ENCODE data around the gene EPOP.

Gene EPOP

GRCh38 chr17:38713456-38714075 is 38.8 kb upstream of the EPOP start:
- no peaks in the 10 kb centered on the region for H4K20me1 ChIP-seq (ENCODE audit: insufficient read depth)
- H3K79me2 ChIP-seq (ENCODE audit: insufficient read depth, low read depth) = 0 out of 2 replicates have a peak, but pooled peaks cover 8% of the 10 kb centered on the region
- no peaks in the 10 kb centered on the region for H3K4me1 ChIP-seq (ENCODE audit: low read depth, poor library complexity, severe bottlenecking)
- H3K36me3 ChIP-seq (ENCODE audit: insufficient read depth) = no peaks in the 10 kb centered on the region
- no peak overlapping the region for H3K4me3 ChIP-seq (IDR thresholded peaks at IDR 0.05; ENCODE audit: insufficient read depth, low read depth, low read length)
- TF ChIP-seq CTCF (conservative IDR thresholded peaks at IDR 0.05; ENCODE audit: low read depth, low read length) = no peak
- H2AFZ ChIP-seq (ENCODE audit: low read depth) = no peak overlapping the region
- H3K9ac ChIP-seq = no peak overlapping the region
- no peak overlapping the region for H3K27ac ChIP-seq
- no peak overlapping the region for H3K4me2 ChIP-seq
- no peaks in the 10 kb centered on the region for H3K27me3 ChIP-seq (ENCODE audit: insufficient read depth, low read depth)

- peaks cover 13% of the 10 kb centered on the region; the same call in 1 of the 2 replicates for H3K79me2 ChIP-seq (ENCODE audit: insufficient read depth, low read depth)
- H3K27ac ChIP-seq = no peak overlapping the region
- H3K36me3 ChIP-seq (ENCODE audit: insufficient read depth) = no peaks in the 10 kb centered on the region; the same call in 1 of the 2 replicates
- H3K9ac ChIP-seq = no peak overlapping the region
- H3K4me3 ChIP-seq (IDR thresholded peaks at IDR 0.05; ENCODE audit: insufficient read depth, low read depth, low read length) = no peak overlapping the region
- no peaks in the 10 kb centered on the region for H4K20me1 ChIP-seq (ENCODE audit: insufficient read depth)
- H3K4me2 ChIP-seq = no peak overlapping the region
- TF ChIP-seq CTCF (conservative IDR thresholded peaks at IDR 0.05; ENCODE audit: low read depth, low read length) = no peak
- H3K4me1 ChIP-seq (ENCODE audit: low read depth, poor library complexity, severe bottlenecking) = no peaks in the 10 kb centered on the region
- H3K27me3 ChIP-seq (ENCODE audit: insufficient read depth, low read depth) = no peaks in the 10 kb centered on the region
- H2AFZ ChIP-seq (ENCODE audit: low read depth) = no peak overlapping the region
Measured at GRCh38 chr17:38712593-38712992, 37.8 kb upstream of the EPOP start.

GRCh38 chr17:38711792-38712571 is 37.2 kb upstream of the EPOP start:
- H3K36me3 ChIP-seq (ENCODE audit: insufficient read depth) = no peaks in the 10 kb centered on the region; the same call in 1 of the 2 replicates
- H3K9ac ChIP-seq = no peak overlapping the region
- no peaks in the 10 kb centered on the region for H3K27me3 ChIP-seq (ENCODE audit: insufficient read depth, low read depth)
- no peak for TF ChIP-seq CTCF (conservative IDR thresholded peaks at IDR 0.05; ENCODE audit: low read depth, low read length)
- H3K27ac ChIP-seq = no peak overlapping the region
- H3K4me1 ChIP-seq (ENCODE audit: low read depth, poor library complexity, severe bottlenecking) = peaks cover 4% of the 10 kb centered on the region
- no peak overlapping the region for H3K4me3 ChIP-seq (IDR thresholded peaks at IDR 0.05; ENCODE audit: insufficient read depth, low read depth, low read length)
- peaks cover 19% of the 10 kb centered on the region; the same call in 1 of the 2 replicates for H3K79me2 ChIP-seq (ENCODE audit: insufficient read depth, low read depth)
- H3K4me2 ChIP-seq = no peak overlapping the region
- no peak overlapping the region for H2AFZ ChIP-seq (ENCODE audit: low read depth)
- H4K20me1 ChIP-seq (ENCODE audit: insufficient read depth) = no peaks in the 10 kb centered on the region

GRCh38 chr17:38710985-38711384 is 36.2 kb upstream of the EPOP start:
- Histone ChIP-seq H4K20me1 (ENCODE audit: insufficient read depth) (no peaks in the 10 kb centered on the region), H2AFZ (ENCODE audit: low read depth) (no peak overlapping the region), H3K36me3 (ENCODE audit: insufficient read depth) (no peaks in the 10 kb centered on the region; the same call in 1 of the 2 replicates), H3K27ac (no peak overlapping the region), H3K9ac (no peak overlapping the region), H3K4me1 (ENCODE audit: low read depth, poor library complexity, severe bottlenecking) (peaks cover 11% of the 10 kb centered on the region), H3K4me3 (IDR thresholded peaks at IDR 0.05; ENCODE audit: insufficient read depth, low read depth, low read length) (no peak overlapping the region), H3K4me2 (no peak overlapping the region), H3K79me2 (ENCODE audit: insufficient read depth, low read depth) (peaks cover 29% of the 10 kb centered on the region), H3K27me3 (ENCODE audit: insufficient read depth, low read depth) (no peaks in the 10 kb centered on the region)
- no peak for TF ChIP-seq CTCF (conservative IDR thresholded peaks at IDR 0.05; ENCODE audit: low read depth, low read length)

Measured in KMS-11 (cell line).